Measurements from ENCODE around the gene MIGA2. TPM values are rescaled to one million over a fixed set of nuclear protein-coding genes. Genes with fewer than 3 reads are reported as not detected.

Gene MIGA2
- 10 to 100 TPM; 35.7 to 38.6 TPM for total RNA-seq

GRCh38 chr9:129036241-129036922 lies at the start of gene MIGA2:
TSS of gene MIGA2 (plus strand) at chr9:129036626. CDS start at chr9:129040595, 3,969 bp downstream.

GRCh38 chr9:129028192-129028966 lies 8.0 kb upstream of the MIGA2 start, which contains the start of gene SH3GLB2:
TSS of gene SH3GLB2 (minus strand) at chr9:129028331. CDS start at chr9:129028154, 177 bp downstream.

GRCh38 chr9:129080601-129081387 lies 44.4 kb downstream of the MIGA2 start, which contains the start of gene DOLPP1:
TSS of gene DOLPP1 (plus strand) at chr9:129081111. CDS start at chr9:129081132, 21 bp downstream.

GRCh38 chr9:129110740-129111527 lies 74.5 kb downstream of the MIGA2 start, which contains the start of the genes CRAT and PTPA:
TSS of gene CRAT (minus strand) at chr9:129110793. CDS start at chr9:129110509, 284 bp downstream.
TSS of gene PTPA (plus strand) at chr9:129111415. CDS start at chr9:129111601, 186 bp downstream.

Other genes with a start within 250 kb of the MIGA2 start
- 10 to 100 TPM; 17.6 to 18.6 TPM for gene TBC1D13, start 249.4 kb upstream of the MIGA2 start, total RNA-seq
- gene ENDOG, start 218.1 kb upstream of the MIGA2 start, total RNA-seq: 10 to 100 TPM; 20.3 to 22.2 TPM
- 10 to 100 TPM; 52.8 to 63.1 TPM for gene SPOUT1, start 206.8 kb upstream of the MIGA2 start, total RNA-seq
- 10 to 100 TPM; 15.5 to 19.5 TPM for gene KYAT1, start 154.7 kb upstream of the MIGA2 start, total RNA-seq
- gene LRRC8A, start 154.5 kb upstream of the MIGA2 start, total RNA-seq: 10 to 100 TPM; 50.9 to 51.7 TPM
- gene PHYHD1, start 115.6 kb upstream of the MIGA2 start, total RNA-seq: 1 to 10 TPM; 1.1 to 1.4 TPM
- 1 to 10 TPM; 7.4 to 9.0 TPM for gene DOLK, start 89.0 kb upstream of the MIGA2 start, total RNA-seq
- gene NUP188, start 88.9 kb upstream of the MIGA2 start, total RNA-seq: 10 to 100 TPM; 83.7 to 85.8 TPM
- gene SH3GLB2, start 8.3 kb upstream of the MIGA2 start, total RNA-seq: 100 to 1,000 TPM in 1 of 2 experiments, 10 to 100 TPM in 1; 97.8 to 104 TPM
- gene DOLPP1, start 44.5 kb downstream of the MIGA2 start, total RNA-seq: 10 to 100 TPM; 14.1 to 16.4 TPM
- 10 to 100 TPM; 13.6 to 15.5 TPM for gene CRAT, start 74.2 kb downstream of the MIGA2 start, total RNA-seq
- 10 to 100 TPM; 75.6 to 83.3 TPM for gene PTPA, start 74.8 kb downstream of the MIGA2 start, total RNA-seq
- 1 to 10 TPM; 1.3 to 2.2 TPM for gene IER5L, start 141.6 kb downstream of the MIGA2 start, total RNA-seq